ENCODE data around the gene LRRFIP2.

Gene LRRFIP2

GRCh38 chr3:37024092-37024491, 150.3 kb downstream of the LRRFIP2 start:
- DNase-seq (ENCODE audit: low spot score), result peak; percentile 19

DNA sequence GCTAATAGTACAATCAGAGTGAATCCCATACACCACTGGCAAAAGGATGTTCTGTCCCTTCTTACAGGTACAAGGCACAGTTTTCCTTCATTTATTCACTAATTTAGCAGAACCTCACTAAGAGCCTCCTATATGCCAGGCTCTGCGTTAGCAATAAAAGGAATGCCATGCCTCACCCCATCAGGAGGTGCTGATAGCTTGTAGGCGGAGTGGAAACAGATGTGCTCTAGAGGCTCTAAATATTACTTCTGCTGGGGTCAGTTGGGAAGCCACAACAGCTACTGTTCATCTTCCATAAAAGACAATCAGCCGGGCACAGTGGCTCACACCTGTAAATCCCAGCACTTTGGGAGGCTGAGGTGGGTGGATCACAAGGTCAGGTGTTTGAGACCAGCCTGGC, 156.7 kb downstream of the LRRFIP2 start:
- DNase-seq (ENCODE audit: low spot score), result no peak

DNA sequence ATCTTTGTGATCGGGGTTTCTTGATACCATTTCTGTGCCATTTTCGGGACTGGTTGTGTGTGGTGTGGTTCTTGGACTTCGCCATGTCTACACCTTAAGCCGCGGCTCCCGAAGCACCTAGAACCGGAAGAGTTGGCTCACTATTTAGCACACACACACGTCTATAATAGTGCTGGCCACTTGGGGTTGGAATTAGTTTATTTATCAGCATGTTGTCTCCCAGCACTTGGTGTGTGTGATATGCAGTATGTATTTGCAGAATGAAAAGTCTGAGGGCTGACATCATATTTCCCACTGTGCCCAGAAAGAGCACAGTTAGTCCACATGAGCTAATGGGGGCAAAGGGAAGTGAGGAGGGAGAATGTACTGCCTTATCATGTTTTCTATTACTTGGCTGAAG, 157.5 kb downstream of the LRRFIP2 start:
- DNase-seq (ENCODE audit: low spot score), result no peak

GRCh38 chr3:37015642-37016041, 158.7 kb downstream of the LRRFIP2 start:
- DNase-seq (ENCODE audit: low spot score), result no peak

- DNase-seq (ENCODE audit: low spot score), result no peak
Measured at GRCh38 chr3:37014620-37015019, 159.8 kb downstream of the LRRFIP2 start.
